Endothelial cell of umbilical vein (primary cell): ENCODE measurements around the gene YPEL1. TPM values are rescaled to one million over a fixed set of nuclear protein-coding genes. Genes with fewer than 3 reads are reported as not detected.
"Not testable (repeated sequence)": the region's sequence is repeated elsewhere in the genome, so short reads cannot be mapped to it uniquely, and the experiment has no call there.

Experiments used
- BruUV-seq: library from RNA; stranded (reverse); fragments of 400-500 nt; replicated peaks from 2 replicates; lab custom pipeline; 2021; lab: Mats Ljungman, UMichigan
- CTCF ChIA-PET: fragments of 300-600, 350-600 bp; sonication (Branson Sonifier 250); formaldehyde crosslinking; loops from one replicate; lab custom pipeline; 2021; ENCODE audit warnings: antibody characterized with exemption, inconsistent platforms; lab: Charles Lee
- POLR2A ChIA-PET: fragments of 300-600, 350-600 bp; sonication (Branson Sonifier 250); formaldehyde crosslinking; loops from one replicate; lab custom pipeline; 2021; ENCODE audit warnings: antibody characterized with exemption, inconsistent platforms; lab: Charles Lee
- DNase-seq: peaks from one replicate; pipeline ENCODE4 v3.0.0-alpha.2; 2011; ENCODE audit warnings: low read depth, low spot score
- FAIRE-seq: peaks from 2 replicates; lab custom pipeline; 2011; peaks lifted over from hg19 to GRCh38; lab: Jason Lieb, UNC
- H2AFZ ChIP-seq: 2 replicates; pipeline ENCODE4 v1.6.0; 2012; ENCODE audit warnings: low read depth, low read length, control low read depth, inconsistent platforms
- H3K27ac ChIP-seq: 2 replicates; pipeline ENCODE4 v1.5.1; 2011; ENCODE audit warnings: low read depth, mild to moderate bottlenecking, control low read depth, low read length, moderate library complexity; ENCODE audit not compliant: insufficient read depth
- H3K27me3 ChIP-seq, 2 experiments: 2 replicates each; pipeline versions ENCODE4 v1.6.0 to v1.6.1; 2011; ENCODE audit warnings: low read length in 2 of 2, mixed read lengths in 1 of 2; ENCODE audit not compliant: control insufficient read depth in 2 of 2, insufficient read depth in 2 of 2
- H3K36me3 ChIP-seq, 2 experiments: 2 replicates in 1 of 2; 3 replicates in 1 of 2; pipeline ENCODE4 v1.5.1; 2011; ENCODE audit warnings: low read length in 2 of 2, mild to moderate bottlenecking in 1 of 2, moderate library complexity in 1 of 2; ENCODE audit not compliant: control insufficient read depth in 2 of 2, insufficient read depth in 2 of 2; ENCODE audit errors: extremely low read depth in 1 of 2
- H3K4me1 ChIP-seq: 3 replicates; pipeline ENCODE4 v1.5.1; 2011; ENCODE audit warnings: mild to moderate bottlenecking, low read length; ENCODE audit not compliant: control insufficient read depth, insufficient read depth; ENCODE audit errors: extremely low read depth
- H3K4me2 ChIP-seq: 2 replicates; pipeline ENCODE4 v1.6.1; 2011; ENCODE audit warnings: low read length, control low read depth, mixed read lengths; ENCODE audit not compliant: insufficient read depth
- H3K4me3 ChIP-seq, 3 experiments: fragments of 200-600 bp in 1 of 3; sonication (generic), shearing (Covaris generic) in 1 of 3; replicated peaks in 1 of 3; 2 replicates each; pipeline ENCODE4 v1.5.1; 2011 to 2016; ENCODE audit warnings: control low read depth in 3 of 3, low read length in 3 of 3, mild to moderate bottlenecking in 2 of 3, inconsistent platforms in 1 of 3, low read depth in 1 of 3, moderate library complexity in 1 of 3; ENCODE audit not compliant: insufficient read depth in 1 of 3
- H3K79me2 ChIP-seq: 2 replicates; pipeline ENCODE4 v1.6.0; 2012; ENCODE audit warnings: low read length, inconsistent platforms; ENCODE audit not compliant: control insufficient read depth, insufficient read depth
- H3K9ac ChIP-seq: replicated peaks from 2 replicates; pipeline ENCODE3; 2011; ENCODE audit warnings: low read length, control low read depth; ENCODE audit not compliant: insufficient read depth; ENCODE audit errors: extremely low read depth
- H3K9me1 ChIP-seq: replicated peaks from 3 replicates; pipeline ENCODE4 v1.6.0; 2011; ENCODE audit warnings: mild to moderate bottlenecking, low read length; ENCODE audit not compliant: control insufficient read depth, insufficient read depth; ENCODE audit errors: extremely low read depth
- H3K9me3 ChIP-seq: replicated peaks from 2 replicates; pipeline ENCODE4 v1.5.1; 2012; ENCODE audit warnings: low read length, inconsistent platforms; ENCODE audit not compliant: control insufficient read depth, insufficient read depth
- H4K20me1 ChIP-seq: replicated peaks from 2 replicates; pipeline ENCODE3; 2011; ENCODE audit warnings: mild to moderate bottlenecking, low read length; ENCODE audit not compliant: control insufficient read depth, insufficient read depth; ENCODE audit errors: extremely low read depth
- EZH2 ChIP-seq: IDR thresholded peaks from 2 replicates; pipeline ENCODE4 v1.6.1; 2012; ENCODE audit warnings: borderline replicate concordance, low read depth, mild to moderate bottlenecking, moderate library complexity, low read length, inconsistent platforms; ENCODE audit not compliant: severe bottlenecking
- FOS ChIP-seq: IDR thresholded peaks from 2 replicates; pipeline ENCODE4 v1.6.1; 2011; ENCODE audit warnings: mild to moderate bottlenecking, low read length, moderate library complexity, borderline replicate concordance; ENCODE audit not compliant: insufficient read depth
- GATA2 ChIP-seq: IDR thresholded peaks from 2 replicates; pipeline ENCODE4 v1.7.0; 2011; ENCODE audit warnings: low read depth, mild to moderate bottlenecking, moderate library complexity, mixed read lengths, low read length; ENCODE audit not compliant: insufficient read length, insufficient read depth
- JUN ChIP-seq: IDR thresholded peaks from 2 replicates; pipeline ENCODE4 v1.6.1; 2011; ENCODE audit warnings: borderline replicate concordance, low read depth; ENCODE audit not compliant: insufficient read length, insufficient read depth
- MYC ChIP-seq: IDR thresholded peaks from one replicate; pipeline ENCODE4 v1.6.1; 2011; ENCODE audit warnings: mild to moderate bottlenecking, low read depth, low read length
- POLR2A ChIP-seq: IDR thresholded peaks from 2 replicates; pipeline ENCODE4 v1.6.1; 2012; ENCODE audit warnings: low read depth, mild to moderate bottlenecking, control low read depth, low read length
- POLR2AphosphoS5 ChIP-seq: IDR thresholded peaks from 2 replicates; pipeline ENCODE4 v1.6.1; 2012; ENCODE audit warnings: low read depth, mild to moderate bottlenecking, control low read depth, low read length, moderate library complexity; ENCODE audit not compliant: insufficient read depth
- dilution Hi-C: fragments of 300-500 bp; cut with MboI; formaldehyde crosslinking; loops from one replicate; pipeline ENCODE4 v1.15.0; 2019; ENCODE audit warnings: low sequenced_read_pairs; ENCODE audit not compliant: extremely low pct_ligation_motif_present
- intact Hi-C: fragments of 100-400 bp; cut with micrococcal nuclease; formaldehyde crosslinking; loops from one replicate; pipeline ENCODE4 v1.10.0; 2022
- polyA plus RNA-seq, 4 experiments: library from polyadenylated mRNA; depleted of rRNA in 3 of 4; stranded (reverse) in 3 of 4; unstranded in 1 of 4; fragments of >200 nt; gene quantifications; 2 replicates each; pipeline versions ENCODE4 v1.2.1 to v1.2.3, GENCODE V29; 2011 to 2012; ENCODE audit warnings: missing spikeins in 1 of 4
- total RNA-seq: library from RNA; stranded (reverse); gene quantifications from 2 replicates; pipeline ENCODE4 v1.2.3, GENCODE V29; 2021
- TF ChIP-seq, protein P1 (sequence below): IDR thresholded peaks from 2 replicates; pipeline ENCODE4 v1.6.1; 2011; ENCODE audit not compliant: insufficient read depth, insufficient read length
- TF ChIP-seq, protein P2 (sequence below), 2 donors: IDR thresholded peaks; 1 replicate in 1 of 2; 2 replicates in 1 of 2; pipeline ENCODE4 v1.5.1; 2011; ENCODE audit warnings: low read length in 2 of 2, mild to moderate bottlenecking in 2 of 2, moderate library complexity in 2 of 2, control low read depth in 1 of 2, inconsistent platforms in 1 of 2, low read depth in 1 of 2; ENCODE audit not compliant: insufficient read depth in 1 of 2; ENCODE audit errors: extremely low read depth in 1 of 2

The YPEL1 gene
- total and polyA plus RNA-seq, 2 donors (not counting 3 experiments of a cell fraction or from before 2014, with no cell fraction given): 3.7 to 6.2 TPM

DNA sequence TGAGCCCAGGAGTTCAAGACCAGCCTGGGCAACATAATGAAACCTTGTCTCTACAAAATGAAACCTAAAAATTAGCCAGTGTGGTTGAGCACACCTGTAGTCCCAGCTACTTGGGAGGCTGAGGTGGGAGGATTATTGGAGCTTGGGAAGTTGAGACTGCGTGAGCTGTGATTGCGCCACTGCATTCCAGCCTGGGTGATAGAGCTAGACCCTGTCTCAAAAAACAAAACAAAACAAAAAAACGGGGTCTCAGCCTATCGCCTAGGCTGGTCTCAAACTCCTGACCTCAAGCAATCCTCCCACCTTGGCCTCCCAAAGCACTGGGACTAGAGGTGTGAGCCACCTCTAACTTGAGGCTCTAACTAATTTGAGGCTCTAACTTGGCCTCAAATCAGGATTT lies 56.2 kb downstream of the YPEL1 start:
- intact Hi-C loops: no loop called here

DNA sequence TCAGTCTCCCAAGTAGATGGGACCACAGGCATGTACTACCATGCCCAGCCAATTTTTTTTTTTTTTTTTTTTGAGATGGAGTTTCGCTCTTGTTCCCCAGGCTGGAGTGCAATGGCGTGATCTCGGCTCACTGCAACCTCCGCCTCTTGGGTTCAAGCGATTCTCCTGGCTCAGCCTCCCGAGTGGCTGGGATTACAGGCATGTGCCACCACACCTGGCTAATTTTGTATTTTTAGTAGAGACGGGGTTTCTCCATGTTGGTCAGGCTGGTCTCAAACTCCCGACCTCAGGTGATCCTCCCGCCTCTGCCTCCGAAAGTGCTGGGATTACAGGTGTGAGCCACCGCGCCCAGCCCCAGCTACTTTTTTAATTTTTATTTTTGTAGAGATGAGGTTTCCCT lies 56.8 kb downstream of the YPEL1 start:
- intact Hi-C loops, H3K9ac ChIP-seq, DNase-seq, H3K4me1 ChIP-seq, H3K9me3 ChIP-seq, H3K4me3 ChIP-seq, POLR2A ChIA-PET, H4K20me1 ChIP-seq, H2AFZ ChIP-seq, H3K9me1 ChIP-seq, dilution Hi-C loops, H3K27me3 ChIP-seq, H3K79me2 ChIP-seq, FAIRE-seq, H3K4me2 ChIP-seq, H3K27ac ChIP-seq, BruUV-seq, CTCF ChIA-PET: not testable (repeated sequence)
- H3K36me3 ChIP-seq: peaks cover 6 to 30% of the 10 kb centered on the region in 2 experiments

More for the DNA sequence above, 56.2 kb downstream of the YPEL1 start:
- Histone ChIP-seq H2AFZ (no peak overlapping the region), H3K4me3 (no peak overlapping the region), H4K20me1 (no peaks in the 10 kb centered on the region), H3K27ac (no peak overlapping the region), H3K4me1 (no peaks in the 10 kb centered on the region), H3K9ac (no peak overlapping the region), H3K9me3 (no peaks in the 10 kb centered on the region), H3K36me3 (peaks cover 6 to 26% of the 10 kb centered on the region in 2 experiments), H3K9me1 (no peaks in the 10 kb centered on the region), H3K79me2 (no peaks in the 10 kb centered on the region), H3K27me3 (no peaks in the 10 kb centered on the region), H3K4me2 (no peak overlapping the region)
- DNase-seq (no peak), FAIRE-seq (no peak)
- BruUV-seq: no TSS peak
- CTCF ChIA-PET: no interaction called here
- POLR2A ChIA-PET: no interaction called here
- dilution Hi-C loops: no loop called here
- no peak for TF ChIP-seq POLR2A
- TF ChIP-seq MYC: no peak
- TF ChIP-seq, protein P1, sequence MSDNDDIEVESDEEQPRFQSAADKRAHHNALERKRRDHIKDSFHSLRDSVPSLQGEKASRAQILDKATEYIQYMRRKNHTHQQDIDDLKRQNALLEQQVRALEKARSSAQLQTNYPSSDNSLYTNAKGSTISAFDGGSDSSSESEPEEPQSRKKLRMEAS: no peak
- TF ChIP-seq EZH2: no peak
- no peak for TF ChIP-seq FOS
- TF ChIP-seq GATA2: no peak
- TF ChIP-seq, protein P2, sequence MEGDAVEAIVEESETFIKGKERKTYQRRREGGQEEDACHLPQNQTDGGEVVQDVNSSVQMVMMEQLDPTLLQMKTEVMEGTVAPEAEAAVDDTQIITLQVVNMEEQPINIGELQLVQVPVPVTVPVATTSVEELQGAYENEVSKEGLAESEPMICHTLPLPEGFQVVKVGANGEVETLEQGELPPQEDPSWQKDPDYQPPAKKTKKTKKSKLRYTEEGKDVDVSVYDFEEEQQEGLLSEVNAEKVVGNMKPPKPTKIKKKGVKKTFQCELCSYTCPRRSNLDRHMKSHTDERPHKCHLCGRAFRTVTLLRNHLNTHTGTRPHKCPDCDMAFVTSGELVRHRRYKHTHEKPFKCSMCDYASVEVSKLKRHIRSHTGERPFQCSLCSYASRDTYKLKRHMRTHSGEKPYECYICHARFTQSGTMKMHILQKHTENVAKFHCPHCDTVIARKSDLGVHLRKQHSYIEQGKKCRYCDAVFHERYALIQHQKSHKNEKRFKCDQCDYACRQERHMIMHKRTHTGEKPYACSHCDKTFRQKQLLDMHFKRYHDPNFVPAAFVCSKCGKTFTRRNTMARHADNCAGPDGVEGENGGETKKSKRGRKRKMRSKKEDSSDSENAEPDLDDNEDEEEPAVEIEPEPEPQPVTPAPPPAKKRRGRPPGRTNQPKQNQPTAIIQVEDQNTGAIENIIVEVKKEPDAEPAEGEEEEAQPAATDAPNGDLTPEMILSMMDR (IDR thresholded peaks at IDR 0.05; ENCODE audit: extremely low read depth in 1 of 2, insufficient read depth in 1 of 2, low read depth in 1 of 2, low read length in 2 of 2): no peak
- no peak for TF ChIP-seq JUN
- no peak for TF ChIP-seq POLR2AphosphoS5
